HK-2 (cell line): ENCODE results near the gene TOMM22.

ENCODE experiments used
- DNase-seq: peaks from one replicate; pipeline ENCODE4 v3.0.0-alpha.2; 2018; ENCODE audit not compliant: unreplicated experiment

The TOMM22 gene

GRCh38 chr22:38715176-38715764 lies 33.5 kb downstream of the TOMM22 start:
- DNase-seq: no peak

GRCh38 chr22:38715852-38716251 lies 34.1 kb downstream of the TOMM22 start:
- no peak for DNase-seq

GRCh38 chr22:38716271-38716670 lies 34.5 kb downstream of the TOMM22 start:
- DNase-seq: no peak

GRCh38 chr22:38716826-38717225 lies 35.1 kb downstream of the TOMM22 start:
- DNase-seq: no peak

GRCh38 chr22:38717244-38717643 lies 35.5 kb downstream of the TOMM22 start:
- no peak for DNase-seq

- DNase-seq: peak; percentile 67
Observed at GRCh38 chr22:38718414-38718813, 36.7 kb downstream of the TOMM22 start.

- no peak for DNase-seq
Observed at GRCh38 chr22:38719196-38719595, 37.4 kb downstream of the TOMM22 start.

GRCh38 chr22:38720350-38720749 lies 38.6 kb downstream of the TOMM22 start:
- no peak for DNase-seq

- no peak for DNase-seq
Observed at GRCh38 chr22:38721551-38721950, 39.8 kb downstream of the TOMM22 start.

GRCh38 chr22:38724176-38724575 lies 42.4 kb downstream of the TOMM22 start:
- no peak for DNase-seq

GRCh38 chr22:38724926-38725571 lies 43.3 kb downstream of the TOMM22 start:
- DNase-seq: no peak

- DNase-seq: no peak
Observed at GRCh38 chr22:38725900-38726655, 44.3 kb downstream of the TOMM22 start.

- no peak for DNase-seq
Observed at GRCh38 chr22:38727123-38727522, 45.4 kb downstream of the TOMM22 start.

GRCh38 chr22:38727530-38728451 lies 46.0 kb downstream of the TOMM22 start:
- DNase-seq: no peak

- DNase-seq: no peak
Observed at GRCh38 chr22:38728871-38729796, 47.4 kb downstream of the TOMM22 start.

GRCh38 chr22:38729946-38730345 lies 48.2 kb downstream of the TOMM22 start:
- no peak for DNase-seq

- DNase-seq: no peak
Observed at GRCh38 chr22:38730411-38730871, 48.7 kb downstream of the TOMM22 start.

GRCh38 chr22:38731703-38732161 lies 50.0 kb downstream of the TOMM22 start:
- DNase-seq: no peak

GRCh38 chr22:38732251-38732815 lies 50.6 kb downstream of the TOMM22 start:
- no peak for DNase-seq

GRCh38 chr22:38733329-38733723 lies 51.6 kb downstream of the TOMM22 start:
- peak; percentile 28 for DNase-seq
